Glutamatergic neuron (in vitro differentiated cells): Measurements from ENCODE around the gene CAMSAP2. TPM values are rescaled to one million over a fixed set of nuclear protein-coding genes. Genes with fewer than 3 reads are reported as not detected.

Source experiments
- DNase-seq: peaks from one replicate; pipeline ENCODE4 v3.0.0; 2022
- H3K27ac Mint-ChIP-seq: one replicate; pipeline ENCODE4 v1.8.0; 2020; ENCODE audit warnings: mild to moderate bottlenecking, mixed read lengths, inconsistent platforms; ENCODE audit not compliant: unreplicated experiment
- H3K27me3 Mint-ChIP-seq: one replicate; pipeline ENCODE4 v1.8.0; 2020; ENCODE audit warnings: mild to moderate bottlenecking, moderate library complexity, mixed read lengths, inconsistent platforms; ENCODE audit not compliant: unreplicated experiment
- H3K36me3 Mint-ChIP-seq: one replicate; pipeline ENCODE4 v1.8.0; 2020; ENCODE audit warnings: mild to moderate bottlenecking, mixed read lengths, inconsistent platforms; ENCODE audit not compliant: unreplicated experiment
- H3K4me1 Mint-ChIP-seq: one replicate; pipeline ENCODE4 v1.8.0; 2020; ENCODE audit warnings: mild to moderate bottlenecking, low read depth, mixed read lengths, inconsistent platforms; ENCODE audit not compliant: unreplicated experiment
- H3K4me3 Mint-ChIP-seq: one replicate; pipeline ENCODE4 v1.8.0; 2020; ENCODE audit warnings: mild to moderate bottlenecking, mixed read lengths, inconsistent platforms; ENCODE audit not compliant: unreplicated experiment
- H3K9me3 Mint-ChIP-seq: one replicate; pipeline ENCODE4 v1.8.0; 2020; ENCODE audit warnings: mild to moderate bottlenecking, moderate library complexity, mixed read lengths, inconsistent platforms; ENCODE audit not compliant: unreplicated experiment
- CTCF ChIP-seq: fragments of 200-600 bp; sonication (generic); IDR thresholded peaks from one replicate; pipeline ENCODE4 v1.5.0; 2021; ENCODE audit not compliant: partially characterized antibody, unreplicated experiment
- total RNA-seq: library from RNA; stranded (reverse); fragmentation: NEBNext Ultra II Directional; extraction: Animal tissue kit (Norgen Biotek cat#: 25700); gene quantifications from one replicate; pipeline ENCODE4 v1.2.1, GENCODE V29; 2021; ENCODE audit not compliant: unreplicated experiment

Gene CAMSAP2
- total RNA-seq, 1 donor from 2014 or later = 51.1 TPM

- DNase-seq = no peak
- peaks cover 15% of the 10 kb centered on the region for H3K9me3 Mint-ChIP-seq
- no peak for TF ChIP-seq CTCF
- H3K27me3 Mint-ChIP-seq = peaks cover 13% of the 10 kb centered on the region
- peaks cover 19% of the 10 kb centered on the region for H3K4me1 Mint-ChIP-seq
- peak overlapping the region; percentile 91 for H3K27ac Mint-ChIP-seq
- H3K36me3 Mint-ChIP-seq = no peaks in the 10 kb centered on the region
- peak overlapping the region; percentile 85 for H3K4me3 Mint-ChIP-seq
These were observed 924 bp upstream of the CAMSAP2 start for GRCh38 chr1:200737647-200738291.

- Mint-ChIP-seq H3K4me1 (peaks cover 25% of the 10 kb centered on the region), H3K36me3 (no peaks in the 10 kb centered on the region), H3K27me3 (peaks cover 13% of the 10 kb centered on the region), H3K9me3 (peaks cover 15% of the 10 kb centered on the region), H3K27ac (peak overlapping the region; percentile 97), H3K4me3 (peak overlapping the region; percentile 96)
- TF ChIP-seq CTCF = no peak
- peak; percentile 80 for DNase-seq
These were observed 407 bp downstream of the CAMSAP2 start for GRCh38 chr1:200738949-200739651.

GRCh38 chr1:200739702-200740570, 1.2 kb downstream of the CAMSAP2 start:
- no peaks in the 10 kb centered on the region for H3K36me3 Mint-ChIP-seq
- no peak for DNase-seq
- H3K27me3 Mint-ChIP-seq = peaks cover 13% of the 10 kb centered on the region
- H3K27ac Mint-ChIP-seq = peak overlapping the region; percentile 95
- no peak for TF ChIP-seq CTCF
- H3K4me1 Mint-ChIP-seq = peaks cover 31% of the 10 kb centered on the region
- H3K4me3 Mint-ChIP-seq = peak overlapping the region; percentile 97
- H3K9me3 Mint-ChIP-seq = peaks cover 15% of the 10 kb centered on the region

- TF ChIP-seq CTCF = no peak
- Mint-ChIP-seq H3K9me3 (peaks cover 15% of the 10 kb centered on the region), H3K27me3 (peaks cover 13% of the 10 kb centered on the region), H3K36me3 (no peaks in the 10 kb centered on the region), H3K27ac (peak overlapping the region; percentile 95), H3K4me1 (peaks cover 31% of the 10 kb centered on the region), H3K4me3 (peak overlapping the region; percentile 97)
- no peak for DNase-seq
These were observed 2.0 kb downstream of the CAMSAP2 start for GRCh38 chr1:200740571-200741208.
